Measurements from ENCODE around the gene EXT2. TPM values are rescaled to one million over a fixed set of nuclear protein-coding genes. Genes with fewer than 3 reads are reported as not detected.

Gene EXT2
- polyA plus RNA-seq, 1 of the 3 experiments (the other 2 are of a cell fraction) = 92.9 TPM

GRCh38 chr11:44261800-44262591 is 166.5 kb downstream of the EXT2 start:
- Histone ChIP-seq H3K9ac (no peak overlapping the region), H3K4me1 (ENCODE audit: control insufficient read depth in 1 of 2, insufficient read depth in 2 of 2, low read depth in 1 of 2, low read length in 1 of 2) (peaks cover 0 to 12% of the 10 kb centered on the region in 2 experiments; a peak in 1 of 4 replicates), H3K9me2 (no peaks in the 10 kb centered on the region), H3F3A (replicated peaks; ENCODE audit: insufficient read depth) (no peaks in the 10 kb centered on the region), H3K4me3 (ENCODE audit: low read depth in 2 of 2, low read length in 1 of 2) (no peak overlapping the region), H3K27ac (ENCODE audit: low read depth in 2 of 2, low read length in 1 of 2) (no peak overlapping the region), H3K27me3 (ENCODE audit: insufficient read depth) (no peaks in the 10 kb centered on the region), H3K36me3 (replicated peaks in 1 of 2; ENCODE audit: control insufficient read depth in 1 of 2, insufficient read depth in 2 of 2, low read length in 1 of 2) (no peaks in the 10 kb centered on the region), H3K9me3 (no peaks in the 10 kb centered on the region), H3K79me2 (ENCODE audit: insufficient read depth) (no peaks in the 10 kb centered on the region), H4K20me1 (ENCODE audit: insufficient read depth) (no peaks in the 10 kb centered on the region), H2AFZ (ENCODE audit: low read depth) (no peak overlapping the region), H3K4me2 (no peak overlapping the region)
- ChIA-PET CTCF (interaction anchor here (0.9 to 2.0 kb wide), 6 partner anchors 14 to 152 kb away, joined by 3 to 5 read pairs (median 3); no protein-coding TSS in a partner anchor), POLR2A (no interaction called here)
- TF ChIP-seq REST (IDR thresholded peaks at IDR 0.05; ENCODE audit: low read depth, low read length) (no peak), ZBTB33 (IDR thresholded peaks at IDR 0.05; ENCODE audit: borderline replicate concordance, low read depth) (no peak), TEAD4 (IDR thresholded peaks at IDR 0.05; ENCODE audit: borderline replicate concordance, insufficient read depth) (no peak), TCF12 (IDR thresholded peaks at IDR 0.05) (no peak), MXI1 (IDR thresholded peaks at IDR 0.05; ENCODE audit: low read depth, low read length) (no peak), FOSL2 (IDR thresholded peaks at IDR 0.05; ENCODE audit: borderline replicate concordance, low read depth) (no peak), ELF1 (IDR thresholded peaks at IDR 0.05) (no peak), JUND (IDR thresholded peaks at IDR 0.05) (no peak), MAX (IDR thresholded peaks at IDR 0.05; ENCODE audit: low read depth) (no peak), USF2 (IDR thresholded peaks at IDR 0.05; ENCODE audit: borderline replicate concordance, low read depth, low read length) (no peak), SMC3 (IDR thresholded peaks at IDR 0.05; ENCODE audit: low read depth, low read length) (no peak), EZH2phosphoT487 (IDR thresholded peaks at IDR 0.05; ENCODE audit: borderline replicate concordance, low read depth) (no peak), GABPA (IDR thresholded peaks at IDR 0.05; ENCODE audit: low read depth) (no peak)
- 68% methylated on average over 7 of the region's 14 CpGs for WGBS (ENCODE audit: low lambda C conversion rate)
- no peak for DNase-seq
